ENCODE measurements around the gene PPA2.
"Not testable (repeated sequence)": the region's sequence is repeated elsewhere in the genome, so short reads cannot be mapped to it uniquely, and the experiment has no call there.

The PPA2 gene

GRCh38 chr4:105473324-105474098 is at the start of gene PPA2:
Gene PPA2, minus strand, starts transcription at chr4:105474062. Its CDS starts 12 bp downstream, at chr4:105474050.
- DNase-seq, result peak; percentile 82

GRCh38 chr4:105520819-105521790 is 47.2 kb upstream of the PPA2 start:
- DNase-seq, result no peak

GRCh38 chr4:105510245-105510644 is 36.4 kb upstream of the PPA2 start:
- DNase-seq, result no peak

GRCh38 chr4:105509714-105510113 is 35.9 kb upstream of the PPA2 start:
- DNase-seq, result no peak

GRCh38 chr4:105509291-105509690 is 35.4 kb upstream of the PPA2 start:
- no peak for DNase-seq

- no peak for DNase-seq
These were observed 30.9 kb upstream of the PPA2 start for GRCh38 chr4:105504744-105505143.

GRCh38 chr4:105503484-105503883 is 29.6 kb upstream of the PPA2 start:
- no peak for DNase-seq

- no peak for DNase-seq
These were observed 23.0 kb upstream of the PPA2 start for GRCh38 chr4:105496899-105497298.

- DNase-seq, result no peak
These were observed 21.8 kb upstream of the PPA2 start for GRCh38 chr4:105495667-105496066.

GRCh38 chr4:105490523-105490922 is 16.7 kb upstream of the PPA2 start:
- DNase-seq, result no peak

- DNase-seq, result no peak
These were observed 10.0 kb upstream of the PPA2 start for GRCh38 chr4:105483840-105484239.

GRCh38 chr4:105474099-105474518 is 247 bp upstream of the PPA2 start:
- no peak for DNase-seq

GRCh38 chr4:105472871-105473323 is 965 bp downstream of the PPA2 start:
- no peak for DNase-seq

- DNase-seq, result peak; percentile 69
These were observed 2.2 kb downstream of the PPA2 start for GRCh38 chr4:105471566-105472176.

- DNase-seq, result no peak
These were observed 3.1 kb downstream of the PPA2 start for GRCh38 chr4:105470766-105471165.

GRCh38 chr4:105469736-105470135 is 4.1 kb downstream of the PPA2 start:
- no peak for DNase-seq

GRCh38 chr4:105466580-105466979 is 7.3 kb downstream of the PPA2 start:
- DNase-seq, result no peak

GRCh38 chr4:105464563-105464962 is 9.3 kb downstream of the PPA2 start:
- not testable (repeated sequence) for DNase-seq

GRCh38 chr4:105462576-105462975 is 11.3 kb downstream of the PPA2 start:
- DNase-seq, result no peak

GRCh38 chr4:105461621-105462382 is 12.1 kb downstream of the PPA2 start:
- DNase-seq, result no peak

GRCh38 chr4:105461221-105461620 is 12.6 kb downstream of the PPA2 start:
- DNase-seq, result no peak

GRCh38 chr4:105460306-105460705 is 13.6 kb downstream of the PPA2 start:
- DNase-seq, result no peak
